ENCODE data around the gene TRRAP.

DNA sequence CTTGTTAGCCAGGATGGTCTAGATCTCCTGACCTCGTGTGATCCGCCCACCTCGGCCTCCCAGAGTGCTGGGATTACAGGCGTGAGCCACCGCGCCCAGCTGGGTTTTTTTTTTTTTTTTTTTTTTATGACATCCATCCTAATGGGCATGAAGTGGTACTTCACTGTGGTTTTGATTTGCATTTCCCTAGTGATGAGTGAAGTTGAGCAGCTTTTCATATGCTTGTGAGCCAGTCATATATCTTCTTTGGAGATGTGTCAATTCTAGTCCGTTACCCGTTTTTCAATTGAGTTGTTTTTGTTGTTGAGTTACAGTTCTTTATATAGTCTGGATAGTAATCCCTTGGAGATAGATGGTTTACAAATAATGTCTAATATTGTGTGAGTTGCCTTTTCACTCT lies 137.9 kb downstream of the TRRAP start:
- TF ChIP-seq POLR2A (IDR thresholded peaks at IDR 0.05), result no peak
- TF ChIP-seq, protein P1, sequence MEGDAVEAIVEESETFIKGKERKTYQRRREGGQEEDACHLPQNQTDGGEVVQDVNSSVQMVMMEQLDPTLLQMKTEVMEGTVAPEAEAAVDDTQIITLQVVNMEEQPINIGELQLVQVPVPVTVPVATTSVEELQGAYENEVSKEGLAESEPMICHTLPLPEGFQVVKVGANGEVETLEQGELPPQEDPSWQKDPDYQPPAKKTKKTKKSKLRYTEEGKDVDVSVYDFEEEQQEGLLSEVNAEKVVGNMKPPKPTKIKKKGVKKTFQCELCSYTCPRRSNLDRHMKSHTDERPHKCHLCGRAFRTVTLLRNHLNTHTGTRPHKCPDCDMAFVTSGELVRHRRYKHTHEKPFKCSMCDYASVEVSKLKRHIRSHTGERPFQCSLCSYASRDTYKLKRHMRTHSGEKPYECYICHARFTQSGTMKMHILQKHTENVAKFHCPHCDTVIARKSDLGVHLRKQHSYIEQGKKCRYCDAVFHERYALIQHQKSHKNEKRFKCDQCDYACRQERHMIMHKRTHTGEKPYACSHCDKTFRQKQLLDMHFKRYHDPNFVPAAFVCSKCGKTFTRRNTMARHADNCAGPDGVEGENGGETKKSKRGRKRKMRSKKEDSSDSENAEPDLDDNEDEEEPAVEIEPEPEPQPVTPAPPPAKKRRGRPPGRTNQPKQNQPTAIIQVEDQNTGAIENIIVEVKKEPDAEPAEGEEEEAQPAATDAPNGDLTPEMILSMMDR (IDR thresholded peaks at IDR 0.05 in 4 of 5, conservative IDR thresholded peaks at IDR 0.05 in 1 of 5), result no peak
